Measurements from ENCODE around the gene DAPP1.

DAPP1 gene

DNA sequence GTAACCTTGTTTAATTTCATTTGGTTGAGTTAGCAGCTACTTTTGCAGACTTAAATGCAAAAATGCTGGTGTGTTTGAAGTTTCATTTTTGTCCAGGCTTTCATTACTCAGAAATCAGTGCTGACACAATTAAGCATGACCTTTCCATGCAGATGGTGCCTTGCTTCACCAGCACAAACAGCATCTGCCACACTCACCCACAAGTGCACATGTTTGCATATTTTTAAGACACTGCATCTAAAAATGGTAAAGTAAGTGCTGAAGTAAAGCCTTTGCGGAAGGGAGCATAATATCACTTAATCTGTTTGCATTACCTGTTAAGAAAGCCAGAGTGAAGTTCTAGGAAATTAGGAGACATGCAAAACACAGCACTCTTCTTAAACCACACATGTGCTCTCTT lies 7.3 kb upstream of the DAPP1 start:
- DNase-seq = no peak
- Histone ChIP-seq H3K36me3 (replicated peaks) (no peaks in the 10 kb centered on the region), H3K27ac (no peak overlapping the region), H3K27me3 (replicated peaks) (no peaks in the 10 kb centered on the region), H3K4me3 (ENCODE audit: low read depth, low read length) (no peak overlapping the region)
- TF ChIP-seq, protein P1, sequence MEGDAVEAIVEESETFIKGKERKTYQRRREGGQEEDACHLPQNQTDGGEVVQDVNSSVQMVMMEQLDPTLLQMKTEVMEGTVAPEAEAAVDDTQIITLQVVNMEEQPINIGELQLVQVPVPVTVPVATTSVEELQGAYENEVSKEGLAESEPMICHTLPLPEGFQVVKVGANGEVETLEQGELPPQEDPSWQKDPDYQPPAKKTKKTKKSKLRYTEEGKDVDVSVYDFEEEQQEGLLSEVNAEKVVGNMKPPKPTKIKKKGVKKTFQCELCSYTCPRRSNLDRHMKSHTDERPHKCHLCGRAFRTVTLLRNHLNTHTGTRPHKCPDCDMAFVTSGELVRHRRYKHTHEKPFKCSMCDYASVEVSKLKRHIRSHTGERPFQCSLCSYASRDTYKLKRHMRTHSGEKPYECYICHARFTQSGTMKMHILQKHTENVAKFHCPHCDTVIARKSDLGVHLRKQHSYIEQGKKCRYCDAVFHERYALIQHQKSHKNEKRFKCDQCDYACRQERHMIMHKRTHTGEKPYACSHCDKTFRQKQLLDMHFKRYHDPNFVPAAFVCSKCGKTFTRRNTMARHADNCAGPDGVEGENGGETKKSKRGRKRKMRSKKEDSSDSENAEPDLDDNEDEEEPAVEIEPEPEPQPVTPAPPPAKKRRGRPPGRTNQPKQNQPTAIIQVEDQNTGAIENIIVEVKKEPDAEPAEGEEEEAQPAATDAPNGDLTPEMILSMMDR (IDR thresholded peaks at IDR 0.05; ENCODE audit: low read depth, low read length, missing control alignments) = no peak
- in situ Hi-C loops (cut with HindIII; ENCODE audit: low pct_ligation_motif_present, low sequenced_read_pairs) = no loop called here

DNA sequence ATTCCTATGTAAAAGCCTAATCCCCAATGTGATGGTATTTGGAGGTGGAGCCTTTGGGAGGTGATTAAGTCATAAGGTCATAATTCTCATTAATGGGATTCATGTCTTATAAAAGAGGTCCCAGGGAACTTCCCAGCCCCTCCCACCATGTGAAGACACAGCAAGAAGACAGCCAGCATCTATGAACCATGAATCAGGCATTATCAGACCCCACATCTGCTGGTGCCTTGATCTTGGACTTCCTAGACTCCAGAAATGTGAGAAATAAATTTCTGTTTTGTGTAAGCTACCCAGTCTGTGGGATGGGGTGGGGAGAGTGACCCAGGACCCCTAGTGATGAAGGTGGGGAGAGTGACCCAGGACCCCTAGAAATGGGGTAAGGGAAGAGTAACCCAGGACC lies 6.1 kb upstream of the DAPP1 start:
- in situ Hi-C loops (cut with HindIII; ENCODE audit: low pct_ligation_motif_present, low sequenced_read_pairs) = no loop called here
- no peak overlapping the region for H3K27ac ChIP-seq
- no peaks in the 10 kb centered on the region for H3K36me3 ChIP-seq (replicated peaks)
- DNase-seq = no peak
- TF ChIP-seq, protein P1 (IDR thresholded peaks at IDR 0.05; ENCODE audit: low read depth, low read length, missing control alignments) = no peak
- no peak overlapping the region for H3K4me3 ChIP-seq (ENCODE audit: low read depth, low read length)
- no peaks in the 10 kb centered on the region for H3K27me3 ChIP-seq (replicated peaks)

DNA sequence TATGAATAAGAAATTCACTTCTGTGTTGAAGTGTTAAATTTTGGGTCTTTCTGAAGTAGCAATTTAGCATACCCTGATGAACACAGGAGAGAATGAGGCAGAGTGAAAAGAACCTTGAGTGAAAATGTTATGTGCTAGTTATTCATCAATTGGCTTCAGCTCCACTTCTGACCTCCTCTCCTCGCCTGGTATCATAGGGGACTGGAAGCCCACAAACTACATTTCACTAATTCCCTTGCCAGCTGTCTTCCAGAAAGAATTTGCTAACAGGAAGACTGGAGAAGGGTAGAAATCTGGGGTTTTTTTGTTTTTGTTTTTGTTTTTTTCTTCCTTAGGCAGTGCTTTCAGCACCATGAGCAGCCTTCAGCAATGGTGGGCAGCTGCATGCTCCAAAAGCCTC lies 5.5 kb upstream of the DAPP1 start:
- Histone ChIP-seq H3K4me3 (ENCODE audit: low read depth, low read length) (no peak overlapping the region), H3K27me3 (replicated peaks) (no peaks in the 10 kb centered on the region), H3K27ac (no peak overlapping the region), H3K36me3 (replicated peaks) (no peaks in the 10 kb centered on the region)
- no peak for DNase-seq
- TF ChIP-seq, protein P1 (IDR thresholded peaks at IDR 0.05; ENCODE audit: low read depth, low read length, missing control alignments) = no peak
- in situ Hi-C loops (cut with HindIII; ENCODE audit: low pct_ligation_motif_present, low sequenced_read_pairs) = no loop called here

DNA sequence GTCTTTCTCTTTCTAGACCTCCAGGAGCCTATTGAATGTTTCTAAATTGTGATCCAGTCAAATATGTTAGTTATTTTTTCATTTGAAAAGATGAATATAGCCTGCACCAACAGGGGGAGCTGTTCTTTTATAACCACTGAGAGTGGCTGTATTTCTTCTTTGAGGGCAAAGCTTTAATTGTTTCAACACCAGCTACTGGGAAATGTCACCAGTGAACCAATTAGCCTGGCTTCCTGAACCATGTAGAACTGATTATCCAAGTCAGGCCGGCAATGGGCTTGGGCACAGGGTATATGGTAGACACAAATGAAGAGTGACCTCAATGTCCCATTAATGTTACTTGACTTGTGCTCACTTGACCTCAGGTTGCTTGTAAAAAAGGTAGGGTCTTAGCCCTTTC lies 4.8 kb upstream of the DAPP1 start:
- TF ChIP-seq, protein P1 (IDR thresholded peaks at IDR 0.05; ENCODE audit: low read depth, low read length, missing control alignments) = peak; percentile 53
- no peak overlapping the region for H3K4me3 ChIP-seq (ENCODE audit: low read depth, low read length)
- H3K36me3 ChIP-seq (replicated peaks) = no peaks in the 10 kb centered on the region
- DNase-seq = peak; percentile 19
- H3K27ac ChIP-seq = no peak overlapping the region
- in situ Hi-C loops (cut with HindIII; ENCODE audit: low pct_ligation_motif_present, low sequenced_read_pairs) = no loop called here
- H3K27me3 ChIP-seq (replicated peaks) = no peaks in the 10 kb centered on the region

DNA sequence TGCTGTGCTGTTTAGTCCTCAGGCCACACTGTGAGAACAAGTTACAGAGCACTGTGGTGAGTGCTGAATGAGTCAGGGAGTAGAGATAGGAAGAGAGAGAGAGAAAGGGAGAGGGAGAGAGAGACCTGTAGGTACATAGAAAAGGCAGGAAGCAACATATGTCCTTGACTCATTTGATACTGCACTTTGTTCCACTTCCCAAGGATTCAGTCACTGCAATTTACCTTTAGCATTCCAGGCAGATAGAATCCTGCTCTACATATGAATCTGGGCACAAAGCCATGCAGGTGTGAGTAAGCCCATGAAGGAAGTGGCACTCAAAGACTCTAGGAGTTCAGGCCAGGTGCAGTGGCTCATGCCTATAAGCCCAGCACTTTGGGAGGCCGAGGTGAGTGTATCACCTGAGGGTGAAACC lies 1.0 kb upstream of the DAPP1 start:
- DNase-seq = peak; percentile 40
- in situ Hi-C loops (cut with HindIII; ENCODE audit: low pct_ligation_motif_present, low sequenced_read_pairs) = no loop called here
- no peak overlapping the region for H3K4me3 ChIP-seq (ENCODE audit: low read depth, low read length)
- H3K27ac ChIP-seq = no peak overlapping the region
- H3K36me3 ChIP-seq (replicated peaks) = no peaks in the 10 kb centered on the region
- no peaks in the 10 kb centered on the region for H3K27me3 ChIP-seq (replicated peaks)
- TF ChIP-seq, protein P1 (IDR thresholded peaks at IDR 0.05; ENCODE audit: low read depth, low read length, missing control alignments) = no peak

DNA sequence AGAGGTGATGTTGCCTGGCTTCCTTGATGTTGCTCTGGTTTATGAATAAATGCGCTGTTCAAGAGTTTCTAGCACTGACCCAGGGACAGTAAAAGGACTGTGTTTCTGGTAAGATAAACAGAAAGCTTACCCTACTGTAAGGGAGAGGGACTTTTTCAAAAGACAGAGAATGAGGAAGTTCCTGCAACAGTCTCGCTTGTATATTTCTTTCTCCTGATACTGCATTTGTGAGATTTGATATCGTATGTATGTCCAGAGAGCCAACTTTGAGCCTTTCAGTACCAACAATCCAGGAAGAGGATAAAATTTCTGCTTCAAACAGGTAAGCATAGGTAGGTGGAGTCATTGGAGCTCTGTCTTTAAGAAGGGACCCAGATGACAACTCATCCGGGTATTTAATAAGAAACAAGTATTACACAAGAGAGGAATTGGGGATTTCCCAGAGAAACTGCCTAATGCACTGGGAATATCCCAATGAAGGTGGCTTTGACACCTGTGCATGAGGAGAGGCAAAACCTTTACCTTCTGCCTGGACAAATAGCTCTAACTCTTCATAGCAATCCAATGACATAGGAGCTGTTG lies 773 bp downstream of the DAPP1 start:
- in situ Hi-C loops (cut with HindIII; ENCODE audit: low pct_ligation_motif_present, low sequenced_read_pairs) = no loop called here
- H3K27me3 ChIP-seq (replicated peaks) = no peaks in the 10 kb centered on the region
- no peak for DNase-seq
- no peak overlapping the region for H3K27ac ChIP-seq
- H3K36me3 ChIP-seq (replicated peaks) = no peaks in the 10 kb centered on the region
- no peak overlapping the region for H3K4me3 ChIP-seq (ENCODE audit: low read depth, low read length)
- TF ChIP-seq, protein P1 (IDR thresholded peaks at IDR 0.05; ENCODE audit: low read depth, low read length, missing control alignments) = no peak
